ENCODE results near the gene DSN1. TPM values are rescaled to one million over a fixed set of nuclear protein-coding genes. Genes with fewer than 3 reads are reported as not detected.
"Not testable (repeated sequence)": the region's sequence is repeated elsewhere in the genome, so short reads cannot be mapped to it uniquely, and the experiment has no call there.

Gene DSN1
- total RNA-seq, 2 experiments from 2014 or later: 19.9 to 21.8 TPM

- Mint-ChIP-seq H3K4me3 (no peak overlapping the region), H3K36me3 (peaks cover 9% of the 10 kb centered on the region), H3K9me3 (no peaks in the 10 kb centered on the region), H3K4me1 (peaks cover 2% of the 10 kb centered on the region), H3K27me3 (no peaks in the 10 kb centered on the region), H3K27ac (no peak overlapping the region)
- no peak for DNase-seq
These were observed 30.9 kb upstream of the DSN1 start for GRCh38 chr20:36804425-36804824.

- no peaks in the 10 kb centered on the region for H3K27me3 Mint-ChIP-seq
- H3K4me1 Mint-ChIP-seq: no peaks in the 10 kb centered on the region
- DNase-seq: no peak
- no peak overlapping the region for H3K27ac Mint-ChIP-seq
- no peak overlapping the region for H3K4me3 Mint-ChIP-seq
- peaks cover 6% of the 10 kb centered on the region for H3K36me3 Mint-ChIP-seq
- H3K9me3 Mint-ChIP-seq: no peaks in the 10 kb centered on the region
These were observed 29.0 kb upstream of the DSN1 start for GRCh38 chr20:36802326-36803222.

DNA sequence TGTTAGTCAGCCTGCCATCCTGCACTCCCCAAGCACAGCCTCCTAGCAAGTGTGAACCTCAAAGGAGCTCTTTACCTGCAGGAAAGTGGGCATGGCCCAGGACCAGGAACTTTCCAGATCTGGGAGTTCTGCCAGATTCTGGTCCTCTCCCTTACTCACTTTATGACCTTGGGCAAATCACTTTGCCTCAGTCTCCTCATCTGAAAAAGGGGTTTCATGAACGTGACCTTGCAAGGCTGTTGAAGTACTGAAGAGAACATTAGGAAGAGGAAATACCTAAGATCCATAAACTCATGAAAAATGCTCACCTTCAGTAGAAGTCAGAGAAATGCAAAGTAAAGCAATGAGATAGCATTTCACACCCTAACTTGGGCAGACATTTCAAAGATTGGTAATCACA is 26.8 kb upstream of the DSN1 start:
- Mint-ChIP-seq H3K4me3 (no peak overlapping the region), H3K36me3 (peaks cover 6% of the 10 kb centered on the region), H3K27me3 (no peaks in the 10 kb centered on the region), H3K4me1 (no peaks in the 10 kb centered on the region), H3K9me3 (no peaks in the 10 kb centered on the region), H3K27ac (no peak overlapping the region)
- DNase-seq: no peak

DNA sequence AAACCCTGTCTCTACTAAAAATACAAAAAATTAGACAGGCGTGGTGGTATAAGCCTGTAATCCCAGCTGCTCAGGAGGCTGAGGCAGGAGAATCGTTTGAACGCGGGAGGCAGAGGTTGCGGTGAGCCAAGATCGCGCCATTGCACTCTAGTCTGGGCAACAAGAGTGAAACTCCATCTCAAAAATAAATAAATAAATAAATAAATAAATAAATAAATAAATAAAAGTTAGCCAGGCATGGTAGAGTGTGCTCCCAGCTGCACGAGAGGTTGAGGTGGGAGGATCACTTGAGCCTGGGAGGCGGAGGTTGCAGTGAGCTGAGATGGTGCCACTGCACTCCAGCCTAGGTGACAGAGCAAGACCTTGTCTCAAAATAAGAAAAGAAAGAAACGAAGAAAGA is 25.8 kb upstream of the DSN1 start:
- not testable (repeated sequence) for H3K4me1 Mint-ChIP-seq, H3K36me3 Mint-ChIP-seq, DNase-seq, H3K27ac Mint-ChIP-seq, H3K9me3 Mint-ChIP-seq, H3K27me3 Mint-ChIP-seq, H3K4me3 Mint-ChIP-seq

DNA sequence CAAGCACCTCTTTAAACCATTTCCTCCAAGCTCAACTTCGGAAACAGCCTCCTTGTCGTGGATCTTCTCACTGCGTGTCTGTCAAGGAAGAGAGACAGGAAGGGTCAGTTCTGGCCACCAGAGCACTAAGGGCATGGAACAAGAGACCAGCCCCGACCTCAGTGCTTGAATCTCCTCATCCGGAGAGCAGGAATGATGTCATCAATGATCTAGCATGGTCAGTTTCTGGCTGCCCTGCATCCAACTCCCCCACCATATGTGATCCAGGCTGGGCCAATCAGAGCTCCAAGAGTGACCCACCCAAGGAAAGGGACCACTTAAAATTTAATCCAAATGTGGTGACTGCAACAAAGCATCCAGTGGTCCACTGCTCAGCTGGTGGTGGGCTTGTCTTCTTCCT is 23.3 kb upstream of the DSN1 start:
- no peaks in the 10 kb centered on the region for H3K27me3 Mint-ChIP-seq
- no peak overlapping the region for H3K27ac Mint-ChIP-seq
- H3K4me1 Mint-ChIP-seq: no peaks in the 10 kb centered on the region
- no peak overlapping the region for H3K4me3 Mint-ChIP-seq
- no peak for DNase-seq
- no peaks in the 10 kb centered on the region for H3K9me3 Mint-ChIP-seq
- no peaks in the 10 kb centered on the region for H3K36me3 Mint-ChIP-seq

GRCh38 chr20:36796117-36796516 is 22.6 kb upstream of the DSN1 start:
- H3K4me1 Mint-ChIP-seq: no peaks in the 10 kb centered on the region
- H3K4me3 Mint-ChIP-seq: no peak overlapping the region
- DNase-seq: no peak
- H3K27me3 Mint-ChIP-seq: no peaks in the 10 kb centered on the region
- no peaks in the 10 kb centered on the region for H3K36me3 Mint-ChIP-seq
- no peak overlapping the region for H3K27ac Mint-ChIP-seq
- no peaks in the 10 kb centered on the region for H3K9me3 Mint-ChIP-seq

DNA sequence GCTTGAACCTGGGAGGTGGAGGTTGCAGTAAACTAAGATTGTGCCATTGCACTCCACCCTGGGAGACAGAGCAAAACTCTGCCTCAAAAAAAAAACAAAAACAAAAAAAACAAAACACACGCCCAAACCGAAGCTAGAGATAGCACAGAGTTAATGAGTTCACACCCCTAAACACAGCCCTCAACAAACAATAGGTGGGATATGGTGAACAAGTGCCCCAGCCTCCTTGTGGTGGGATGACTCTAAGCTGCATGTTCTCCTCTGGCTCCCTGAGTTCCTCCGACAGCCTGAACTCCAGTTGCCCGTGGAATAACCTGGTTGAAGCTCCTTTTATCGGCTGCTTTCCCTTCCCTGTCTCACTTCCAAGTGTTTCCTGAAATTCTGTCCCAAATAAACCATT is 22.1 kb upstream of the DSN1 start:
- H3K9me3 Mint-ChIP-seq: no peaks in the 10 kb centered on the region
- no peak overlapping the region for H3K27ac Mint-ChIP-seq
- H3K4me1 Mint-ChIP-seq: no peaks in the 10 kb centered on the region
- no peak for DNase-seq
- no peak overlapping the region for H3K4me3 Mint-ChIP-seq
- H3K27me3 Mint-ChIP-seq: no peaks in the 10 kb centered on the region
- no peaks in the 10 kb centered on the region for H3K36me3 Mint-ChIP-seq

- Mint-ChIP-seq H3K36me3 (no peaks in the 10 kb centered on the region), H3K4me1 (no peaks in the 10 kb centered on the region), H3K27ac (no peak overlapping the region), H3K4me3 (no peak overlapping the region), H3K27me3 (no peaks in the 10 kb centered on the region), H3K9me3 (no peaks in the 10 kb centered on the region)
- no peak for DNase-seq
These were observed 20.5 kb upstream of the DSN1 start for GRCh38 chr20:36794116-36794474.

GRCh38 chr20:36793294-36794115 is 19.9 kb upstream of the DSN1 start:
- no peak for DNase-seq
- H3K27ac Mint-ChIP-seq: no peak overlapping the region

DNA sequence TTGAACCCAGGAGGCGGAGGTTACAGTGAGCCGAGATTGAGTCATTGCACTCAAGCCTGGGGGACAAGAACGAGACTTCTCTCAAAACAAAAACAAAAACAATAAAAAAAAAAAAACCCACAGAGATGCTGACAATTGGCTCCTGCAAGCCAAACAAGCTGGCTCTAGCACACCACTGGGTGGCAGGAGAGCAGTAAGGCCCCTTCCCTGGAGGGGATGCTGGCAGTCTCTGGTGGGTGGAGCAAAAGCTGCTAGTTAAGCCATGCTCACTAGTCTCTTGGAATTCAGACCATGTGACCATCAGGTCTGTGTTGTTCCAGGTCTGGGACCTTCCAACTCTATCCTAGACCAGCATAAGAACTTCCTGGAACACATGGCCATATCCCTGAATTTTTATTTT is 18.9 kb upstream of the DSN1 start:
- no peaks in the 10 kb centered on the region for H3K27me3 Mint-ChIP-seq
- H3K4me3 Mint-ChIP-seq: no peak overlapping the region
- no peaks in the 10 kb centered on the region for H3K36me3 Mint-ChIP-seq
- no peak for DNase-seq
- H3K4me1 Mint-ChIP-seq: no peaks in the 10 kb centered on the region
- no peak overlapping the region for H3K27ac Mint-ChIP-seq
- H3K9me3 Mint-ChIP-seq: no peaks in the 10 kb centered on the region

More at GRCh38 chr20:36793294-36794115, 19.9 kb upstream of the DSN1 start:
- Mint-ChIP-seq H3K27me3 (no peaks in the 10 kb centered on the region), H3K9me3 (no peaks in the 10 kb centered on the region), H3K36me3 (no peaks in the 10 kb centered on the region), H3K4me1 (no peaks in the 10 kb centered on the region), H3K4me3 (no peak overlapping the region)

- Mint-ChIP-seq H3K36me3 (no peaks in the 10 kb centered on the region), H3K4me3 (no peak overlapping the region), H3K4me1 (no peaks in the 10 kb centered on the region), H3K9me3 (no peaks in the 10 kb centered on the region), H3K27me3 (no peaks in the 10 kb centered on the region), H3K27ac (no peak overlapping the region)
- DNase-seq: no peak
These were observed 18.3 kb upstream of the DSN1 start for GRCh38 chr20:36791862-36792261.

GRCh38 chr20:36786663-36787062 is 13.1 kb upstream of the DSN1 start:
- DNase-seq: no peak
- no peaks in the 10 kb centered on the region for H3K4me1 Mint-ChIP-seq
- H3K36me3 Mint-ChIP-seq: no peaks in the 10 kb centered on the region
- no peaks in the 10 kb centered on the region for H3K9me3 Mint-ChIP-seq
- no peaks in the 10 kb centered on the region for H3K27me3 Mint-ChIP-seq
- H3K4me3 Mint-ChIP-seq: no peak overlapping the region
- H3K27ac Mint-ChIP-seq: no peak overlapping the region

- Mint-ChIP-seq H3K4me3 (no peak overlapping the region), H3K36me3 (no peaks in the 10 kb centered on the region), H3K9me3 (no peaks in the 10 kb centered on the region), H3K27ac (no peak overlapping the region), H3K4me1 (no peaks in the 10 kb centered on the region), H3K27me3 (no peaks in the 10 kb centered on the region)
- DNase-seq: no peak
These were observed 12.7 kb upstream of the DSN1 start for GRCh38 chr20:36786246-36786645.

GRCh38 chr20:36785308-36785707 is 11.7 kb upstream of the DSN1 start:
- H3K27ac Mint-ChIP-seq: no peak overlapping the region
- H3K4me3 Mint-ChIP-seq: no peak overlapping the region
- H3K36me3 Mint-ChIP-seq: no peaks in the 10 kb centered on the region
- no peaks in the 10 kb centered on the region for H3K9me3 Mint-ChIP-seq
- H3K4me1 Mint-ChIP-seq: no peaks in the 10 kb centered on the region
- H3K27me3 Mint-ChIP-seq: no peaks in the 10 kb centered on the region
- DNase-seq: no peak

DNA sequence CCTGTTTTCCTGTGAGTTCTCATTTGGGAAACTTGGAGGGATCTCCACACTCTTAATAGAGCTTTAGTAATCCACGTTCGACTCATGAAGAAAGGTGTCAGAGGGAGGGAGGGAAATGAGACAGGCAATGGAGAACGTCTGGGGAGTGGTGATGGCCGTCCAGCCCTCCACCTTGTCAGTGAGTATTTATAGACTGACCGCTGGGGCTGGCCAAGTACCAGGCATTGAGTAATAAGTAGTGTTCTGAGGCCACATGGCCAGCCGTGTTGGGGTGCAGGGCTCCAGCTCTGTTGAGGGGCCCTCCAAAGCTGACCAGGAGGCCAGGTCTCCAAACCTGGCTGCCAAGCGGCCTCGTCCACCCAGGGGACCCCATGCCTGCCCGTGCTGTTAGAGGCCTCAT is 11.3 kb upstream of the DSN1 start:
- H3K36me3 Mint-ChIP-seq: no peaks in the 10 kb centered on the region
- no peaks in the 10 kb centered on the region for H3K9me3 Mint-ChIP-seq
- no peaks in the 10 kb centered on the region for H3K4me1 Mint-ChIP-seq
- no peaks in the 10 kb centered on the region for H3K27me3 Mint-ChIP-seq
- H3K27ac Mint-ChIP-seq: no peak overlapping the region
- H3K4me3 Mint-ChIP-seq: no peak overlapping the region
- no peak for DNase-seq

- Mint-ChIP-seq H3K9me3 (no peaks in the 10 kb centered on the region), H3K4me3 (no peak overlapping the region), H3K27me3 (no peaks in the 10 kb centered on the region), H3K27ac (no peak overlapping the region), H3K4me1 (no peaks in the 10 kb centered on the region), H3K36me3 (no peaks in the 10 kb centered on the region)
- DNase-seq: no peak
These were observed 10.6 kb upstream of the DSN1 start for GRCh38 chr20:36784116-36784515.

All from activated naive CD8-positive, alpha-beta T cell treated with anti-CD3 and anti-CD28 coated beads for 36 hours (primary cell).